PC-9 (cell line): ENCODE data around the gene ABHD5.

Experiments used
- CTCF ChIP-seq: fragments of 200-600 bp; sonication (generic); conservative IDR thresholded peaks from 2 replicates; pipeline ENCODE4 v1.6.1; 2017; ENCODE audit warnings: mixed run types, antibody characterized with exemption, mild to moderate bottlenecking, moderate library complexity
- EZH2 ChIP-seq: fragments of 200-600 bp; sonication (generic); IDR thresholded peaks from 2 replicates; pipeline ENCODE4 v1.8.0; 2017; ENCODE audit warnings: antibody characterized with exemption, low read depth

- no peak for TF ChIP-seq CTCF
- no peak for TF ChIP-seq EZH2
Observed at GRCh38 chr3:43752905-43753304, 62.2 kb downstream of the ABHD5 start.
